Hepatocyte (in vitro differentiated cells): ENCODE data around the gene FYN. TPM values are rescaled to one million over a fixed set of nuclear protein-coding genes. Genes with fewer than 3 reads are reported as not detected.

Source experiments
- DNase-seq: peaks from one replicate; pipeline ENCODE4 v3.0.0-alpha.2; 2016; ENCODE audit warnings: low spot score
- H2AFZ ChIP-seq: fragments of 200-600 bp; sonication (generic); 2 replicates; pipeline ENCODE4 v1.6.0; 2016; ENCODE audit warnings: antibody characterized with exemption, mild to moderate bottlenecking
- H3K27ac ChIP-seq: fragments of 200-600 bp; sonication (generic); 2 replicates; pipeline ENCODE4 v1.5.1; 2016; ENCODE audit warnings: mild to moderate bottlenecking
- H3K27me3 ChIP-seq: fragments of 200-600 bp; sonication (generic); 2 replicates; pipeline ENCODE4 v1.6.1; 2016
- H3K36me3 ChIP-seq: fragments of 200-600 bp; sonication (generic); replicated peaks from 2 replicates; pipeline ENCODE4 v1.5.1; 2016; ENCODE audit warnings: low read depth; ENCODE audit not compliant: insufficient read depth
- H3K4me1 ChIP-seq: fragments of 200-600 bp; sonication (generic); 2 replicates; pipeline ENCODE4 v1.5.1; 2016; ENCODE audit warnings: mild to moderate bottlenecking, moderate library complexity; ENCODE audit not compliant: insufficient read depth
- H3K4me2 ChIP-seq: fragments of 200-600 bp; sonication (generic); 2 replicates; pipeline ENCODE4 v1.6.0; 2016
- H3K4me3 ChIP-seq: fragments of 200-600 bp; sonication (generic); 2 replicates; pipeline ENCODE4 v1.5.1; 2016; ENCODE audit warnings: mild to moderate bottlenecking
- H3K79me2 ChIP-seq: fragments of 200-600 bp; sonication (generic); 2 replicates; pipeline ENCODE4 v1.6.0; 2017; ENCODE audit warnings: mild to moderate bottlenecking
- H3K9me2 ChIP-seq: fragments of 200-600 bp; sonication (generic); replicated peaks from 2 replicates; pipeline ENCODE4 v1.6.0; 2017; ENCODE audit warnings: mild to moderate bottlenecking; ENCODE audit not compliant: insufficient read depth
- H3K9me3 ChIP-seq: fragments of 200-600 bp; sonication (generic); 2 replicates; pipeline ENCODE4 v1.5.1; 2016; ENCODE audit warnings: low read depth, mild to moderate bottlenecking
- H4K20me1 ChIP-seq: fragments of 200-600 bp; sonication (generic); 2 replicates; pipeline ENCODE4 v1.6.0; 2016; ENCODE audit warnings: mild to moderate bottlenecking; ENCODE audit not compliant: insufficient read depth, poor library complexity, severe bottlenecking
- EZH2 ChIP-seq: fragments of 200-600 bp; sonication (generic); IDR thresholded peaks from 2 replicates; pipeline ENCODE4 v1.6.1; 2016; ENCODE audit warnings: antibody characterized with exemption, mild to moderate bottlenecking, borderline replicate concordance
- EZH2phosphoT487 ChIP-seq: fragments of 200-600 bp; sonication (generic); IDR thresholded peaks from one replicate; pipeline ENCODE4 v1.6.1; 2018; ENCODE audit warnings: antibody characterized with exemption, mild to moderate bottlenecking, low read depth, moderate library complexity; ENCODE audit not compliant: unreplicated experiment, severe bottlenecking
- WGBS: methylation state at CpG from one replicate; pipeline ENCODE4 v1.1.6; 2016; ENCODE audit warnings: low lambda C conversion rate; ENCODE audit errors: missing lambda C conversion rate; 5-methylcytosine and 5-hydroxymethylcytosine counted together
- polyA plus RNA-seq: library from polyadenylated mRNA; unstranded; fragments of >200 nt; fragmentation: Nextera tagmentation; extraction: Ambion mirVana; gene quantifications from 2 replicates; pipeline ENCODE4 v1.2.1, GENCODE V29; 2016
- total RNA-seq: library from RNA; depleted of rRNA; stranded (reverse); fragments of >200 nt; gene quantifications from 2 replicates; pipeline ENCODE4 v1.2.3, GENCODE V29; 2014
- TF ChIP-seq, protein P1 (sequence below): fragments of 200-600 bp; sonication (generic); IDR thresholded peaks from 2 replicates; pipeline ENCODE4 v1.5.1; 2016; ENCODE audit warnings: antibody characterized with exemption, mild to moderate bottlenecking; ENCODE audit not compliant: poor library complexity

The FYN gene
- total and polyA plus RNA-seq, 2 experiments from 2014 or later: 40.0 to 70.1 TPM

DNA sequence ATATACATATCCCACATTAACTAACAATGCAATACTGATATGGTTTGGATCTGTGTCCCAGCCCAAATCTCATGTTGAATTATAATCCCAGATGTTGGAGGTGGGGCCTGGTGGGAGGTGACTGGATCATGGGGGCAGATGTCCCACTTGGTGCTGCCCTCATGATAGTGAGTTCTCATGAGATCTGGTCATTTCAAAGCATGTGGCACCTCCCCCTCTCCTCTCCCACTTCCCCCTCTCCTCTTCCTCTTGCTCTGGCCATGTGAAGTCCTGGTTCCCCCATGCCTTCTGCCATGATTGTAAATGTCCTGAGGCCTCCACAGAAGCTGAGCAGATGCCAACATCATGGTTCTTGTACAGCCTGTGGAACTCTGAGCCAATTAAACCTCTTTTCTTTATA lies 71.2 kb downstream of the FYN start:
- Histone ChIP-seq H3K27ac (no peak overlapping the region), H3K4me3 (no peak overlapping the region), H3K79me2 (peaks cover 7% of the 10 kb centered on the region), H3K9me2 (no peaks in the 10 kb centered on the region), H3K9me3 (no peaks in the 10 kb centered on the region), H2AFZ (no peak overlapping the region), H3K4me2 (no peak overlapping the region), H3K36me3 (no peaks in the 10 kb centered on the region), H3K4me1 (peaks cover 8% of the 10 kb centered on the region), H3K27me3 (no peaks in the 10 kb centered on the region), H4K20me1 (no peaks in the 10 kb centered on the region)
- DNase-seq: no peak
- TF ChIP-seq EZH2phosphoT487: no peak
- TF ChIP-seq EZH2: no peak
- TF ChIP-seq, protein P1, sequence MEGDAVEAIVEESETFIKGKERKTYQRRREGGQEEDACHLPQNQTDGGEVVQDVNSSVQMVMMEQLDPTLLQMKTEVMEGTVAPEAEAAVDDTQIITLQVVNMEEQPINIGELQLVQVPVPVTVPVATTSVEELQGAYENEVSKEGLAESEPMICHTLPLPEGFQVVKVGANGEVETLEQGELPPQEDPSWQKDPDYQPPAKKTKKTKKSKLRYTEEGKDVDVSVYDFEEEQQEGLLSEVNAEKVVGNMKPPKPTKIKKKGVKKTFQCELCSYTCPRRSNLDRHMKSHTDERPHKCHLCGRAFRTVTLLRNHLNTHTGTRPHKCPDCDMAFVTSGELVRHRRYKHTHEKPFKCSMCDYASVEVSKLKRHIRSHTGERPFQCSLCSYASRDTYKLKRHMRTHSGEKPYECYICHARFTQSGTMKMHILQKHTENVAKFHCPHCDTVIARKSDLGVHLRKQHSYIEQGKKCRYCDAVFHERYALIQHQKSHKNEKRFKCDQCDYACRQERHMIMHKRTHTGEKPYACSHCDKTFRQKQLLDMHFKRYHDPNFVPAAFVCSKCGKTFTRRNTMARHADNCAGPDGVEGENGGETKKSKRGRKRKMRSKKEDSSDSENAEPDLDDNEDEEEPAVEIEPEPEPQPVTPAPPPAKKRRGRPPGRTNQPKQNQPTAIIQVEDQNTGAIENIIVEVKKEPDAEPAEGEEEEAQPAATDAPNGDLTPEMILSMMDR: no peak

DNA sequence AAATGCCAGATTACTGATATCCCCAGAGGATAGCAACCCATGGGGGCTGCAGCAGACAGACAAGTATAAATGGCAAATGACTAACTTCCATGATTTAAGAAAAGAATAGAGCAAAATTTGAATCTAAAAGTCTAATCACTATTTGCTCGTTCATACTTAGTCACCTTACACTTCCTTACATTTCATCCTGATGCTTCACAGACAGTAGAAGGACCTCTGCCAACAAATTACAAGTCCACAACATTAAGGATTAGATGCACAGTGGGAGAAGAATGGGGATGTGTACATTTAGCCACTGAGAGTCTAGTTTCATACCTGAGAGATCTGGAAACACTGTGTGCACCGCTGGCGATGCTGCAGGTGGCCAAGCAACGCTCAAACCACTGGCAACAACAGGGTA lies 72.4 kb downstream of the FYN start:
- Histone ChIP-seq H2AFZ (no peak overlapping the region), H4K20me1 (no peaks in the 10 kb centered on the region), H3K4me2 (no peak overlapping the region), H3K36me3 (no peaks in the 10 kb centered on the region), H3K79me2 (peaks cover 14% of the 10 kb centered on the region), H3K27me3 (no peaks in the 10 kb centered on the region), H3K9me3 (no peaks in the 10 kb centered on the region), H3K4me3 (no peak overlapping the region), H3K9me2 (no peaks in the 10 kb centered on the region), H3K27ac (no peak overlapping the region), H3K4me1 (peaks cover 7% of the 10 kb centered on the region)
- WGBS: 86% methylated on average over 4 of the region's 4 CpGs
- TF ChIP-seq EZH2phosphoT487 (no peak), EZH2 (no peak)
- TF ChIP-seq, protein P1: no peak
- DNase-seq: no peak

DNA sequence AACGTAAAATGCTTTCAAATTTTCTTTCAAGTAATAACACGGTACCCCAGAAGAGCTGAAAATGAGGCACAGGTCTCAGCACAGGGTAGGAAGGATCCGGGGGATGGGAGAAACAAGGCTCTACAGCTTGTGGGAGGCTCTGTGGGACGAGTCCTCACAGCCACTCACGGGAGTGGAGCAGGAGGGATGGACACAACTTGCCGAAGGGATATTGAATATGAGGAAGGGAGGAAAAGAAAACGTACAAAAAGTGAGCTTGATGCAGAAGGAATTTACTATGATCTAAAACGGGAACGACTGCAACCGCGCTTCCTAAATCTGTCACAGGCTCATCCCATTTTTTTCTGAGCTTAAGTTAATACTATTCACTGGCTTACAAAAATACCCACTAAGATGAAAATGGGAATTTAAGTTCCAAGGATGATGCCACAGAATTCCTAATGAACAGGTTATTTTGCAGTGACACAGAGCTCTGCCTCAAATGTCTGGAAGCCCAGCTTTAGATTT lies 72.9 kb downstream of the FYN start:
- Histone ChIP-seq H3K4me1 (peaks cover 4% of the 10 kb centered on the region), H4K20me1 (no peaks in the 10 kb centered on the region), H3K79me2 (peaks cover 14% of the 10 kb centered on the region), H3K9me2 (no peaks in the 10 kb centered on the region), H3K27ac (no peak overlapping the region), H3K27me3 (no peaks in the 10 kb centered on the region), H3K36me3 (no peaks in the 10 kb centered on the region), H2AFZ (no peak overlapping the region), H3K4me2 (no peak overlapping the region), H3K9me3 (no peaks in the 10 kb centered on the region), H3K4me3 (no peak overlapping the region)
- TF ChIP-seq, protein P1: no peak
- TF ChIP-seq EZH2 (no peak), EZH2phosphoT487 (no peak)
- no peak for DNase-seq
- WGBS: 47% methylated on average over 11 of the region's 11 CpGs
